ENCODE results near the gene ARL5B.

Gene ARL5B

GRCh38 chr10:18687195-18687594 is 28.0 kb downstream of the ARL5B start:
- no peak for DNase-seq (ENCODE audit: extremely low read depth, low read depth)
- TF ChIP-seq, protein P1, sequence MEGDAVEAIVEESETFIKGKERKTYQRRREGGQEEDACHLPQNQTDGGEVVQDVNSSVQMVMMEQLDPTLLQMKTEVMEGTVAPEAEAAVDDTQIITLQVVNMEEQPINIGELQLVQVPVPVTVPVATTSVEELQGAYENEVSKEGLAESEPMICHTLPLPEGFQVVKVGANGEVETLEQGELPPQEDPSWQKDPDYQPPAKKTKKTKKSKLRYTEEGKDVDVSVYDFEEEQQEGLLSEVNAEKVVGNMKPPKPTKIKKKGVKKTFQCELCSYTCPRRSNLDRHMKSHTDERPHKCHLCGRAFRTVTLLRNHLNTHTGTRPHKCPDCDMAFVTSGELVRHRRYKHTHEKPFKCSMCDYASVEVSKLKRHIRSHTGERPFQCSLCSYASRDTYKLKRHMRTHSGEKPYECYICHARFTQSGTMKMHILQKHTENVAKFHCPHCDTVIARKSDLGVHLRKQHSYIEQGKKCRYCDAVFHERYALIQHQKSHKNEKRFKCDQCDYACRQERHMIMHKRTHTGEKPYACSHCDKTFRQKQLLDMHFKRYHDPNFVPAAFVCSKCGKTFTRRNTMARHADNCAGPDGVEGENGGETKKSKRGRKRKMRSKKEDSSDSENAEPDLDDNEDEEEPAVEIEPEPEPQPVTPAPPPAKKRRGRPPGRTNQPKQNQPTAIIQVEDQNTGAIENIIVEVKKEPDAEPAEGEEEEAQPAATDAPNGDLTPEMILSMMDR (IDR thresholded peaks at IDR 0.05; ENCODE audit: low read depth, low read length): no peak

- TF ChIP-seq, protein P1 (IDR thresholded peaks at IDR 0.05; ENCODE audit: low read depth, low read length): no peak
- DNase-seq (ENCODE audit: extremely low read depth, low read depth): no peak
Observed at GRCh38 chr10:18687706-18688105, 28.5 kb downstream of the ARL5B start.

GRCh38 chr10:18689498-18689897 is 30.3 kb downstream of the ARL5B start:
- DNase-seq (ENCODE audit: extremely low read depth, low read depth): peak; percentile 10
- TF ChIP-seq, protein P1 (IDR thresholded peaks at IDR 0.05; ENCODE audit: low read depth, low read length): peak; percentile 46

DNA sequence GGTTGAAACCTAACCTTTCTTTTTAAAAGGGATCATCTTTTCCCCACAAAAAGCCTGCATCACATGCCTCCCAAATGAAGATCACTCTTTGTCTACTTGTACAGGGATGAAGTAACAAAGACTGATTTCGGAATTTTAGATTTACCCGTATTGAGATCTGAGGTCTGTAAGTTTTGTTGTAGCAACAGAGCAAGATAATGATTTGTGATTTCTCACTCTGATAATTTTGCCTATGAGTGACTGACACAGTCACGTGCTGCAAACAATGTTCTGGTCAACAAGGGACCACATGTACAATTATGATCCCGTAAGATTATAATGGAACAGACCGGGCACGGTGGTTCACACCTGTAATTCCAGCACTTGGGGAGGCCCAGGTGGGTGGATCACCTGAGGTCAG is 31.3 kb downstream of the ARL5B start:
- TF ChIP-seq, protein P1 (IDR thresholded peaks at IDR 0.05; ENCODE audit: low read depth, low read length): no peak
- no peak for DNase-seq (ENCODE audit: extremely low read depth, low read depth)

DNA sequence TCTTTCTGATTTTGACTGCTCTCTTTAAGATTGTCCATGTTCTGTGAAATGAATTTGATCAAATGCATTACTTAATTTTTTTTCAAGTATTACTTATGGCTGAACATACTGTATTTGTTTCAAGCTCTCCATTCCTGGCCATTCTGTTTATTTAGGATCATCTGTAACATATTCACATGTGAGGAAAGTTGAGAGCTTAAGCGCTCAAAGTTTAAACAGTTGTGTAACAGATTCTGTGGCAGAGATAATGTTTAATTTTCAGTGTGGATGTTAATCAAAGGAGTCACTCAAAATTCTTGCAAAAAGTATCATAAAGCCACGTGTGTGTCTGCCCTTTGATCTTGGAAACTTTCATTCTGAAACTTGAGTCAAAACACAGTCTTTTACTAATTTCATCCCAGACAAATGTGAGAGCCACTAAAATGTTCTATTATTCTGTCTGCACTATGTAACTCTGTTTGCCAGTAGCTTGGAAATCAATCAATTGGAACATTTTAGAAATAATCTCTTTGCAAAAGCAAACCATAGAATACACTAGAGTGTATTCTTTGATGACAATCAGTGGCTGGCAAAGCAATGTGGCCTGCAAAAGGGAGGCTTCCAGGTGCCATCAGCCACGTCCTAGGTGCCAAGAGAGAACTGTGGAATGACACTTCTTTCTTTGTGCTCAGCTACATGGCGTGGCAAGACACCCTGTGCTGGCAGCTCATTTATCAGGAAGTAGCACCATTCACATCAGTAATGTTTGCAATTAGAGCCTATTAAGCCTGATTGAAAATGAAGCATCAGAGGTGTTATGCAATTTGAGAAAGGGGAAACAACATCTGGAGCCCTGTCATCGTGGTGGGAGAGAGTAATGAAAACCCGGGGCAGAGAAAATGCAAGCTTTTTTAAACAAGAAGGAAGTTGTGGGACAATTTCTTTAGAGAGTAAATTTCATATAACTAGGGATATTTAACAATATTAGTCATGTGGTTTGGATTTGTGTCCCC is 40.9 kb downstream of the ARL5B start:
- DNase-seq (ENCODE audit: extremely low read depth, low read depth): no peak
- TF ChIP-seq, protein P1 (IDR thresholded peaks at IDR 0.05; ENCODE audit: low read depth, low read length): no peak

DNA sequence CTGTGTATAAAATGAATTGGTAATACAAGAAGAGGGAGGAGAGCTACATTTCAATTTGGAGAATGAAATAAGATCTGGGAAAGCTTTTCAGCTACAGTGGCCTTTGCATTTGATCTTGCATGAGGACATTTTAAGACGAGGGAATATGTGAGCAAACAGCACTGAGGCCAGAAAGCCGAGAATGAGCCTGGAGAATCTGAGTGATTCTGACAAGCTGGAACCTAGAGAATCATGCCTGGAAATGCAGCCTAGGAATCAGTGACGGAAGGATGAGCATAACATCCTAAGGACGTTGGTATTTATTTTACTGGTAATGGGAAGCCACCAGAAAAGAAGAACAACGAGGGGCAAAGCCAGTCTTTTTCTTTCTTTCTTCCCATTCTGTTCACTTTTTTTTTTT is 44.3 kb downstream of the ARL5B start:
- TF ChIP-seq, protein P1 (IDR thresholded peaks at IDR 0.05; ENCODE audit: low read depth, low read length): no peak
- no peak for DNase-seq (ENCODE audit: extremely low read depth, low read depth)

- TF ChIP-seq, protein P1 (IDR thresholded peaks at IDR 0.05; ENCODE audit: low read depth, low read length): no peak
- no peak for DNase-seq (ENCODE audit: extremely low read depth, low read depth)
Observed at GRCh38 chr10:18710201-18710653, 51.0 kb downstream of the ARL5B start.
